Motor neuron (in vitro differentiated cells): Measurements from ENCODE around the gene ZBED2. TPM values are rescaled to one million over a fixed set of nuclear protein-coding genes. Genes with fewer than 3 reads are reported as not detected.

ENCODE experiments used
- ATAC-seq, 8 experiments: fragments of 200-7000 bp; cut with Tn5 transposase; replicated peaks in 6 of 8; 2 replicates each; pipeline ENCODE4 v1.8.0; 2021; ENCODE audit warnings: mild to moderate bottlenecking in 8 of 8, moderate library complexity in 8 of 8
- H3K27ac ChIP-seq, 2 donors: fragments of 250-450 bp; sonication (Bioruptor Pico); 2 replicates each; pipeline ENCODE4 v1.9.0; 2021; ENCODE audit warnings: antibody characterized with exemption in 2 of 2, mild to moderate bottlenecking in 2 of 2, moderate library complexity in 1 of 2
- H3K4me1 ChIP-seq, 2 donors: fragments of 250-450 bp; sonication (Bioruptor Pico); replicated peaks in 1 of 2; 2 replicates each; pipeline ENCODE4 v1.6.1; 2021; ENCODE audit warnings: antibody characterized with exemption in 2 of 2, mild to moderate bottlenecking in 2 of 2, moderate library complexity in 1 of 2
- H3K4me3 ChIP-seq, 5 donors: fragments of 250-450 bp; sonication (Bioruptor Pico); 2 replicates each; pipeline ENCODE4 v1.9.0; 2021; ENCODE audit warnings: antibody characterized with exemption in 5 of 5, mild to moderate bottlenecking in 5 of 5, moderate library complexity in 4 of 5
- WGBS, 10 experiments: fragments of 450-650 bp; shearing (Covaris generic); methylation state at CpG; one replicate each; pipeline ENCODE4 v1.0.0; 2022; 5-methylcytosine and 5-hydroxymethylcytosine counted together
- in situ Hi-C, 9 experiments: fragments of 400-800 bp; cut with MboI; loops; one replicate each; pipeline ENCODE4 v1.15.0; 2021; ENCODE audit warnings: low sequenced_read_pairs in 9 of 9, low pct_unique_long_range_greater_than_20kb in 2 of 9; ENCODE audit not compliant: unreplicated experiment in 9 of 9
- total RNA-seq, 8 experiments: library from RNA; unstranded; fragments of 300-600 nt; gene quantifications; 2 replicates each; pipeline versions ENCODE4 v1.2.3 to v1.2.4, GENCODE V29; 2022

Gene ZBED2
- total RNA-seq, 8 experiments from 2014 or later: 0.13 to 0.24 (median 0.19) TPM; not detected in 4

DNA sequence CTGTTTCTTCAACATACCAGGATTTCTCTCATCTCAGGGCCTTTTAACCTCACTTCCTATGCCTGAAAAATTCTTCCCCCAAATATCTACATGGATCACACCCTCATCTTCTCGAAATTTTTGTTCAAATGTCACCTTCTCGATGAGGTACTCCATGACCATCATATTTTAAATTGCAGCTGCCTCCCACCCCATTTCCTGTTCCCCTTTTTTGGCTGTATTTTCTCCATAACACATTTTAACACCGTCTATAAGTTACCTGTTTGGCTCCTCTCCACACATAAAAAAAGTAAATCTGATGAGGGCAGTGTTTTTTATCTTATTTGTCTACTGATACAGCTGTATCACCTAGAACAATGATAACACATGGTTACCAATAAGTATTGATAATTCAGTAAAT lies 20.7 kb upstream of the ZBED2 start:
- Histone ChIP-seq H3K4me3 (no peak overlapping the region), H3K27ac (no peak overlapping the region), H3K4me1 (peaks cover 0 to 5% of the 10 kb centered on the region in 2 donors)
- 30 to 100% (median 74%) methylated on average over 1 to 3 of the region's 3 CpGs for WGBS, 10 experiments
- in situ Hi-C loops: no loop called here
- ATAC-seq: no peak

DNA sequence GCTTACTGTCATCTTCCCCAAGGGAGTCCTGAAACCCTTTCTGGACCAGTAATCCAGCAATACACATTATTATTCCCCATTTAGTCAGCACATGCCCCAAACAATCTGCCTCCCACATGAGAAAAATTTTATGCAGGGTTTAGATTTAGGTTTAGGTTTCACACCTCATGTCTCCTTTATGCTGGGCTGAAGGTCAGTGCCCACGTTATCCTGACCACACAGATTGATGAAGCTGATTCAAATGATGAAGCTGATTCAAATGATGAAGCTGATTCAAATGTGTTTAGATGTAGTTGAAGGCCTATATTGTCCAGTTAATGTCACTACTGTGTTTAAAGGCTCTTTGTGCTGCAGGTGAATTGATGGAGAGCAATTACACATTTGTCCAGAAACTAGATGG lies 18.1 kb upstream of the ZBED2 start:
- in situ Hi-C loops: no loop called here
- no peak overlapping the region for H3K27ac ChIP-seq
- WGBS, 10 experiments: 29 to 100% (median 55%) methylated on average over 1 of the region's 1 CpG; no CpG with 5 or more reads in 4 of the 10 experiments
- H3K4me1 ChIP-seq: peaks cover 0 to 5% of the 10 kb centered on the region in 2 donors
- ATAC-seq: no peak
- no peak overlapping the region for H3K4me3 ChIP-seq

GRCh38 chr3:111610612-111611054 lies 15.5 kb upstream of the ZBED2 start:
- Histone ChIP-seq H3K27ac (no peak overlapping the region), H3K4me1 (peaks cover 11 to 20% of the 10 kb centered on the region in 2 donors), H3K4me3 (no peak overlapping the region)
- in situ Hi-C loops: no loop called here
- 60 to 100% (median 88%) methylated on average over 1 to 7 of the region's 8 CpGs for WGBS, 10 experiments
- ATAC-seq: no peak

DNA sequence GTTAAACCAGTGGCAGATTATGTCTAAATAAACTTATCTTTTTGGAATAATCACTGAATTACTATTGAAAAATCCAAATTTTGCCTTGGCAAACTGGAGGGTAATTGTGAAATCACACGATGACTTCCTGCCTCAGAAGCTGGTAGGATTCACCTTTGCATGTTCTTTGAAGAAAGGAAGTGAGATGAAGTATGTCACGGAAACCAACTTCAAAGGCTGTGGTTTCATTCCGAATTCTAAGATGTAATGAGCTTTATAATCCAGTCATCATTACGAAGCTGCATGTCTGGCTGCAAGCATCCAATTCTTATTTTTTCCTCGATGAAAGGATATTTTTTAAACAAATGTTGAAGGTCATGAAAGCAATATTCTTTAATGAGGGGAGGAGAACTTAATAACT lies 15.0 kb upstream of the ZBED2 start:
- no peak for ATAC-seq
- in situ Hi-C loops: no loop called here
- Histone ChIP-seq H3K4me3 (no peak overlapping the region), H3K4me1 (peaks cover 11 to 20% of the 10 kb centered on the region in 2 donors), H3K27ac (no peak overlapping the region)
- 44 to 100% (median 75%) methylated on average over 1 to 5 of the region's 5 CpGs for WGBS, 10 experiments

GRCh38 chr3:111609700-111610099 lies 14.6 kb upstream of the ZBED2 start:
- ATAC-seq: no peak
- in situ Hi-C loops: no loop called here
- Histone ChIP-seq H3K4me3 (no peak overlapping the region), H3K4me1 (peaks cover 11 to 20% of the 10 kb centered on the region in 2 donors), H3K27ac (no peak overlapping the region)
- 20 to 100% (median 100%) methylated on average over 1 to 2 of the region's 2 CpGs; no CpG with 5 or more reads in 5 of the 10 experiments for WGBS, 10 experiments

- H3K4me1 ChIP-seq: peaks cover 11 to 22% of the 10 kb centered on the region in 2 donors
- 0 to 100% (median 100%) methylated on average over 1 to 2 of the region's 2 CpGs; no CpG with 5 or more reads in 3 of the 10 experiments for WGBS, 10 experiments
- no peak overlapping the region for H3K4me3 ChIP-seq
- in situ Hi-C loops: no loop called here
- ATAC-seq: no peak
- H3K27ac ChIP-seq: no peak overlapping the region
Observed at GRCh38 chr3:111608383-111608782, 13.2 kb upstream of the ZBED2 start.

DNA sequence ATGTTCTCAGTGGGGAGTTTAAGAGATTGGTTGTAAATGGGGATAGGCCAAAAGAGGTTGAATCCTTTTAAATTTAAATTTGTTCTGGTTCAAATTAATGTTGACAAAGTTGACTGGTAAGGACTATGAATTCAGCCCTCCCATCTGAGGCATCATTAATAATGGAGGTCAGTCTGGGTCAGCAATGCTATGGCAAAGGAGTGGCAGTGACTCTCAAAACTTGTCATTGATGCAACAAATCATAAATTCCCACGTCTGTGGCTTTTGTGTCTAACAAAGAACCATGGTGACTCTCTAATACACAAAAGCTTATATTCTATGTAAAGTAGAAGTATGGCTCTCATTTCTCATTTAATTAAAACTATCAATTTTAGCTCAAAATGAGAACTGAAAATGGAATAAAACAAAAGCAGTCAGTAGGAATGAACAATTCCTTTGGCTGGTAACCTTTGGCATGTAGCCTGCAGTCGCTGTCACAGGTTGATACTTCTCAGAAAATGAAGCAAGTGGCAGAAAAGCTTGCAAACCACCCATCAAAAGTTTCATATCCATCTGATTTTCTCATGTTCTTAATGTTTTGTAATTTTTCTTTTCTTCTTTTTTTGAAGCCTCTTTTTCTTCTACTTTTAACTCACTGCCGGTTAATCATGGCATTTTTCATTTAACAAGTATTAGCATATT lies 12.2 kb upstream of the ZBED2 start:
- Histone ChIP-seq H3K27ac (no peak overlapping the region), H3K4me3 (no peak overlapping the region), H3K4me1 (peaks cover 11 to 17% of the 10 kb centered on the region in 2 donors)
- peak in 5 of 8 experiments; percentile 25 to 58 (median 53) for ATAC-seq
- in situ Hi-C loops: no loop called here
- WGBS, 10 experiments: 13 to 96% (median 57%) methylated on average over 2 to 3 of the region's 3 CpGs; no CpG with 5 or more reads in 1 of the 10 experiments

- in situ Hi-C loops: no loop called here
- Histone ChIP-seq H3K4me1 (peaks cover 11 to 17% of the 10 kb centered on the region in 2 donors), H3K4me3 (no peak overlapping the region), H3K27ac (no peak overlapping the region)
- ATAC-seq: no peak
- WGBS, 10 experiments: 7 to 100% (median 80%) methylated on average over 1 to 2 of the region's 2 CpGs; no CpG with 5 or more reads in 3 of the 10 experiments
Observed at GRCh38 chr3:111605493-111605892, 10.3 kb upstream of the ZBED2 start.

DNA sequence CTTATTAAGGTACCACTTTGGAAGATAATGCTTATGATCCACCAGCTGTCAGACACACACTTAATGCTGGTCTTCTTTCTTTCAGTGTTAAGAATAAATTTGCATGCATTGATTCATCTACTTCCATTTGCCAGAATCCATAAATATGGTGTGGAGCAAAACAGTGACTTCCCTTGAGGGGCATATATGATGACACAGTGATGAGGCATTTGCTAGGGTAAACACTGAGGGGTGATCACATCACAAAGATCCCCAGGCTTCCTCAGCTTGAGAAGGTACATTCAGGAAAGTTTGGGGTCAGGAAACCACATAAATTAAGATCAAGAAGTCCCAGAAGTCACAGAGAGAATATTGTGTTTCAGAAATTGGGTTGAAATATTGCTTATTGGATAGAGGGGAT lies 9.9 kb upstream of the ZBED2 start:
- ATAC-seq: peak in 1 of 8 experiments; percentile 36
- Histone ChIP-seq H3K4me1 (peaks cover 11 to 17% of the 10 kb centered on the region in 2 donors), H3K4me3 (no peak overlapping the region), H3K27ac (no peak overlapping the region)
- in situ Hi-C loops: no loop called here

- Histone ChIP-seq H3K4me1 (peaks cover 11 to 17% of the 10 kb centered on the region in 2 donors), H3K4me3 (no peak overlapping the region), H3K27ac (no peak overlapping the region)
- ATAC-seq: peak in 2 of 8 experiments; percentile 36 to 46
- 0 to 100% (median 83%) methylated on average over 1 to 2 of the region's 2 CpGs; no CpG with 5 or more reads in 2 of the 10 experiments for WGBS, 10 experiments
- in situ Hi-C loops: no loop called here
Observed at GRCh38 chr3:111604119-111604518, 9.0 kb upstream of the ZBED2 start.

DNA sequence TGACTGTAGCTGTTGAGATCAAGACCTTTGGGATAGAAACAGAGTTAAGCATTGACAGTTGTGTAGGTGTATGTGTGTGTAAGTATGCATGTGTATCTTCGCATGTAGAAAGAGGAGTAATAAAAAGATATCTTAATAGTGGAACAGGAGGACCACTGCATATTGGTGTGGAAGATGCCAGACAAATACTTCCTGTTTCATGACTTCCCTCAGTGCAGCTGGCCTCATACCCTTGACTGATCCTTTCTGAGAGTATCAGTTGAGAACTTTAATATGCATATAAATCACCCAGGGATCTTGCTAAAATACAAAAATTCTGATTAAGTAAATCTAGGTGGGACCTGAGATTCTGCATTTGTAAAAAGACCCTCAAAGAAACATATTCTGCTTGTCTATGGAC lies 8.5 kb upstream of the ZBED2 start:
- no peak for ATAC-seq
- in situ Hi-C loops: no loop called here
- 57 to 100% (median 100%) methylated on average over 1 of the region's 1 CpG; no CpG with 5 or more reads in 4 of the 10 experiments for WGBS, 10 experiments
- Histone ChIP-seq H3K4me3 (no peak overlapping the region), H3K4me1 (peaks cover 11 to 17% of the 10 kb centered on the region in 2 donors), H3K27ac (no peak overlapping the region)

DNA sequence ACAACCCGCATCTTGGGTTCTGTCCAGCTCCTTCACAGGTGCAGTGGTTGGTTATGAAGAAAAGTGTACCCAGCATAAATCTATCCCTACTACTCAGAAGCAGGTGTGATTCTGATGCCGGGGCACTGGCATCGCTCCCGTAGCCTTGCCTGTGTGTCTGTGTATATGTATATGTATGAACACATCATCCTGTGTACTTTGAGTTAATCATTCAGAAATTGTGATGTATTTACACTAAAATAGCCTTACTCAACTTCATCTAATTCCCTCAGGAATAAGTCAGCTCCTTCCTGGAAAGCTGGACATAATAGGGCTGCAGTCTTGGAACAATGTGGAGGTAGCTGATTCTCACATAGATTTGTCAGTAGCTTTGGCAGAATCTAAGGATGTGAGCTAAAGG lies 6.7 kb upstream of the ZBED2 start:
- H3K4me3 ChIP-seq: no peak overlapping the region
- no peak overlapping the region for H3K27ac ChIP-seq
- 60 to 100% (median 96%) methylated on average over 1 to 4 of the region's 4 CpGs; no CpG with 5 or more reads in 4 of the 10 experiments for WGBS, 10 experiments
- ATAC-seq: peak in 3 of 8 experiments; percentile 9 to 37 (median 37)
- peaks cover 4 to 8% of the 10 kb centered on the region in 2 donors for H3K4me1 ChIP-seq
- in situ Hi-C loops: no loop called here

DNA sequence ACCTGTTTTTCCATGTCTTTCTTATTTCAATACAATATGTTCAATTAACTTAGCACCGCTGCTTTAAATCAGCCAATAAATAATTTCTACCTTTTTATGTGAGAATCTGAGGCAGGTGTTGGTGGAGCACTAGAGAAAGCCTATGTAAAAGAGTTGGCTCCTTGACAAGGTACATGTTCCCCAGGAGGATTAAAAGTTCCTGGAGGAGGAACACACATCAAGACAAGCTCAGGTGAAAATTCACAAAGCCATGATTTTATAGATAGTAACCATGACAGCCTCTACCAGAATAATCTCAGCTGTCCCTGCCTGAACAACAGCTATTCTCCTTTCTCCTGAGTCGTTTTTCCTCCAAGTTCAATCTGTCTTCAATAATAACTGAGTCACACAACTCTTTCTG lies 3.4 kb upstream of the ZBED2 start:
- ATAC-seq: no peak
- H3K4me1 ChIP-seq: no peaks in the 10 kb centered on the region
- no peak overlapping the region for H3K27ac ChIP-seq
- in situ Hi-C loops: loop anchor here in 2 of 9 experiments (25.0 kb wide), 2 partner anchors 89 to 264 kb away; partner anchors contain the start of gene PHLDB2 (in 1 of the 2)
- 36 to 82% (median 78%) methylated on average over 1 to 2 of the region's 2 CpGs; no CpG with 5 or more reads in 1 of the 10 experiments for WGBS, 10 experiments
- no peak overlapping the region for H3K4me3 ChIP-seq
